ENCODE measurements around the gene PROSER2. TPM values are rescaled to one million over a fixed set of nuclear protein-coding genes. Genes with fewer than 3 reads are reported as not detected.

The PROSER2 gene
- total RNA-seq, 3 donors from 2014 or later (not counting 1 experiment from before 2014, with no cell fraction given): 0.70 to 1.9 (median 1.1) TPM

DNA sequence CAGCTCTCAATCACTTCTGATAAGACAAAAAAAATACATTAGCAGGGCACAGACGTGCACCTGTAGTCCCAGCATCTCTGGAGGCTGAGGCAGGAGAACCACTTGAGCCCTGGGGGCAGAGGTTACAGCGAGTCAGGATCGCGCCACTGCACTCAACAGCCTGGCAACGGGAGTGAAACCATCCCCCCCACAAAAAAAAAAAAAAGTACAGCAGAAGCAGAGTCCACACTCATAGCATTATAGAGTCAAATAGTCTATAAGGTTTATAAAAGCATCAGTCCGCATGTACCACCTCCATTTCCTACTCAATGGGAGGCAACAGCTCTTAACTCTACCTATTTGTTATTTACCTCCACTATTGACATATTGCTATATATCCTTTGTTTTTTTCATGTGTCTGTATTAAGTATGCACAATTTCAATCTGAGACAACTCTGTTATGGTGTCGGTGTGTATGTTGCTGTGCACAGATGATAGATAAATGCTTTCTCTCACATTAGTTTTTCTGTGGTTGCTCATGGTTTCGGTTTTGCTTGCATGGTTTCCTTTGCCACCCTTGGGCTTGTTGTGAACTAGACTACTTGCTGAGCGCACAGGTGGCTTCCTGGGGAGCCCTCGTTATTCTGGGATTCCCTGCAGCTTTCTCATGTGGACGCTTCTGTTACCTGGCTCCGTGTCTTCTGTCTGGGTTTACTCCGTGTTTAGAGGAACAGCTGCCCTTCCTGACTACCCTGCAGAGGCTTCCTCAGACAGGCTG, 40.4 kb downstream of the PROSER2 start:
- H3K27ac Mint-ChIP-seq: peak overlapping the region; percentile 56 to 70
- H3K4me3 Mint-ChIP-seq: peak overlapping the region; percentile 72
- Histone ChIP-seq H3K9me3 (ENCODE audit: control insufficient read depth, insufficient read depth, low read length) (no peaks in the 10 kb centered on the region), H3K27ac (ENCODE audit: low read length) (peak overlapping the region; percentile 54), H3K4me3 (ENCODE audit: low read length) (no peak overlapping the region), H3K36me3 (ENCODE audit: control insufficient read depth, insufficient read depth, low read length) (no peaks in the 10 kb centered on the region), H3K4me1 (ENCODE audit: control insufficient read depth, insufficient read depth, low read length) (peaks cover 20% of the 10 kb centered on the region), H3K27me3 (ENCODE audit: control insufficient read depth, insufficient read depth, low read length) (no peaks in the 10 kb centered on the region)
- H3K36me3 Mint-ChIP-seq: no peaks in the 10 kb centered on the region
- H3K4me1 Mint-ChIP-seq: peaks cover 27 to 31% of the 10 kb centered on the region in 2 donors
- peaks cover 0 to 10% of the 10 kb centered on the region in 2 donors for H3K27me3 Mint-ChIP-seq (ENCODE audit: low read depth in 2 of 2)
- TF ChIP-seq, protein P1, sequence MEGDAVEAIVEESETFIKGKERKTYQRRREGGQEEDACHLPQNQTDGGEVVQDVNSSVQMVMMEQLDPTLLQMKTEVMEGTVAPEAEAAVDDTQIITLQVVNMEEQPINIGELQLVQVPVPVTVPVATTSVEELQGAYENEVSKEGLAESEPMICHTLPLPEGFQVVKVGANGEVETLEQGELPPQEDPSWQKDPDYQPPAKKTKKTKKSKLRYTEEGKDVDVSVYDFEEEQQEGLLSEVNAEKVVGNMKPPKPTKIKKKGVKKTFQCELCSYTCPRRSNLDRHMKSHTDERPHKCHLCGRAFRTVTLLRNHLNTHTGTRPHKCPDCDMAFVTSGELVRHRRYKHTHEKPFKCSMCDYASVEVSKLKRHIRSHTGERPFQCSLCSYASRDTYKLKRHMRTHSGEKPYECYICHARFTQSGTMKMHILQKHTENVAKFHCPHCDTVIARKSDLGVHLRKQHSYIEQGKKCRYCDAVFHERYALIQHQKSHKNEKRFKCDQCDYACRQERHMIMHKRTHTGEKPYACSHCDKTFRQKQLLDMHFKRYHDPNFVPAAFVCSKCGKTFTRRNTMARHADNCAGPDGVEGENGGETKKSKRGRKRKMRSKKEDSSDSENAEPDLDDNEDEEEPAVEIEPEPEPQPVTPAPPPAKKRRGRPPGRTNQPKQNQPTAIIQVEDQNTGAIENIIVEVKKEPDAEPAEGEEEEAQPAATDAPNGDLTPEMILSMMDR (IDR thresholded peaks at IDR 0.05): no peak
- WGBS (ENCODE audit: insufficient coverage): 12% methylated on average over 13 of the region's 13 CpGs
- ATAC-seq (peak; percentile 70 to 94 (median 85)), DNase-seq (peak in 1 of 2 donors; percentile 80)
- H3K9me3 Mint-ChIP-seq: no peaks in the 10 kb centered on the region
- intact Hi-C loops (cut with micrococcal nuclease): no loop called here

DNA sequence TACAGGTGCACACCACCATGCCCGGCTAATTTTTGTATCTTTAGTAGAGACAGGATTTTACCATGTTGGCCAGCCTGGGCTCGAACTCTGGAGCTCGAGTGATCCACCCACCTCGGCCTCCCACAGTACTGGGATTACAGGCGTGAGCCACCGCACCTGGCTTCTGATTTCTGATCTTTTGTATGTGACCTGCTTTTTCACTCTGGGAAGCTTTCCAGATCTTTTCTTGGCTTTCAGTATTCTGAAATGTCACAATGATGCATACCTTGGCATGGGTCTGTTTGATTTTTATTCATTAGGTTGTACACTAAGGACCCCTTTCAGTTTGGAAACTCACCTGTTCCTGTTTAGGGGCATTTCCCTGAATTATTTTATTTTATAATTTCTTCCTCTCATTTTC, 41.6 kb downstream of the PROSER2 start:
- ATAC-seq (no peak), DNase-seq (no peak)
- Mint-ChIP-seq H3K36me3 (no peaks in the 10 kb centered on the region), H3K4me1 (peaks cover 27 to 31% of the 10 kb centered on the region in 2 donors), H3K27ac (peak overlapping the region in 1 of 2 donors; percentile 14), H3K4me3 (peak overlapping the region; percentile 43), H3K27me3 (ENCODE audit: low read depth in 2 of 2) (peaks cover 0 to 10% of the 10 kb centered on the region in 2 donors), H3K9me3 (no peaks in the 10 kb centered on the region)
- intact Hi-C loops (cut with micrococcal nuclease): no loop called here
- Histone ChIP-seq H3K36me3 (ENCODE audit: control insufficient read depth, insufficient read depth, low read length) (no peaks in the 10 kb centered on the region), H3K27ac (ENCODE audit: low read length) (no peak overlapping the region), H3K27me3 (ENCODE audit: control insufficient read depth, insufficient read depth, low read length) (no peaks in the 10 kb centered on the region), H3K9me3 (ENCODE audit: control insufficient read depth, insufficient read depth, low read length) (no peaks in the 10 kb centered on the region), H3K4me1 (ENCODE audit: control insufficient read depth, insufficient read depth, low read length) (peaks cover 20% of the 10 kb centered on the region), H3K4me3 (ENCODE audit: low read length) (no peak overlapping the region)
- WGBS (ENCODE audit: insufficient coverage): 83% methylated on average over 6 of the region's 6 CpGs
- TF ChIP-seq, protein P1 (IDR thresholded peaks at IDR 0.05): no peak

DNA sequence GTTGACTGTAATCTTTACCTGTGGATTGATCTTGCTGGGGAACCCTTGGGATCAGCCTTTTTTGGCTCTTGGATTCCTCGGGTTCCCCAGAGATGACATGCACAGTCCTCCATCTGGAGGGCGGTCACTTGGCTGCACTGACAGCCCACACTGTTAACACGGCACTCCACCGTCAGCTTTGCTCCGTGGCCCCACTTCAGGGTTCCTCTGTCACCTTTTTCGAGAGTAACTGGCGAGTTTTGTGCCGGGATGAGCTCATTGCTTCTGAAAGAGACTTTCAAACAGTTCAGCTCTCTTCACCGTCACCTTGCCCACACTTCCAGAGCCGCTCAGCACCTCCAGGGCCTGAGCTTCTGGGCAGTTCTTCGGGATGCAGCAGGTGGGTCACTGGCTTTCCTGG, 42.4 kb downstream of the PROSER2 start:
- no peaks in the 10 kb centered on the region for H3K36me3 ChIP-seq (ENCODE audit: control insufficient read depth, insufficient read depth, low read length)
- H3K9me3 ChIP-seq (ENCODE audit: control insufficient read depth, insufficient read depth, low read length): no peaks in the 10 kb centered on the region
- no peak overlapping the region for H3K27ac ChIP-seq (ENCODE audit: low read length)
- intact Hi-C loops (cut with micrococcal nuclease): no loop called here
- peaks cover 20% of the 10 kb centered on the region for H3K4me1 ChIP-seq (ENCODE audit: control insufficient read depth, insufficient read depth, low read length)
- H3K9me3 Mint-ChIP-seq: no peaks in the 10 kb centered on the region
- WGBS (ENCODE audit: insufficient coverage): 96% methylated on average over 11 of the region's 11 CpGs
- DNase-seq (no peak), ATAC-seq (no peak)
- H3K4me3 ChIP-seq (ENCODE audit: low read length): no peak overlapping the region
- H3K27me3 ChIP-seq (ENCODE audit: control insufficient read depth, insufficient read depth, low read length): no peaks in the 10 kb centered on the region
- peaks cover 27 to 31% of the 10 kb centered on the region in 2 donors for H3K4me1 Mint-ChIP-seq
- H3K36me3 Mint-ChIP-seq: no peaks in the 10 kb centered on the region
- H3K27ac Mint-ChIP-seq: peak overlapping the region in 1 of 2 donors; percentile 31
- H3K4me3 Mint-ChIP-seq: no peak overlapping the region
- peaks cover 0 to 8% of the 10 kb centered on the region in 2 donors for H3K27me3 Mint-ChIP-seq (ENCODE audit: low read depth in 2 of 2)
- TF ChIP-seq, protein P1 (IDR thresholded peaks at IDR 0.05): no peak
